ENCODE data around the gene RABGEF1. TPM values are rescaled to one million over a fixed set of nuclear protein-coding genes. Genes with fewer than 3 reads are reported as not detected.
"Not testable (repeated sequence)": the region's sequence is repeated elsewhere in the genome, so short reads cannot be mapped to it uniquely, and the experiment has no call there.

The RABGEF1 gene
- total RNA-seq, 2 donors from 2014 or later = 34.9 to 42.0 TPM

DNA sequence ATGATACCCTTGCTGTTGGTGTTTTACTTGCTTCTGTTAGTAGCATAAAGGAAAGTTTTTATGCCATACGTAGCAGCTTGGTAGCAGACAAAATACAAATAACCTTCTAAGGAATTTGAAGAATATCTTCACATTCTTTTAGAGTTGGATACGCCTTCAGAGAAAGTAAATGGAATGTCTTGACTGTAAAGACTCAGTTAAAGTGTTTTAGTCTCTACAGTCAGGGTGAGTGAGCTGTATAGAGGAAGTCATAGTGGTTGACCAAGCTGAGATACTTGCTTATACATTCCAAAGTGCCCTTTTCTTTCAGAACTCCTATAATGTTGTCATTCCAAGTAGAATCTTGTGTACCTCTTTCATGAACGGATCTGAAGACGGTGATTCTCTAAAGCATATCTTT is 37.7 kb downstream of the RABGEF1 start:
- Histone ChIP-seq H3K4me1 (ENCODE audit: control insufficient read depth in 1 of 2, low read depth in 2 of 2) (no peaks in the 10 kb centered on the region), H3K27me3 (replicated peaks; ENCODE audit: insufficient read depth) (no peaks in the 10 kb centered on the region), H3K36me3 (peaks cover 25% of the 10 kb centered on the region), H3K4me3 (no peak overlapping the region), H3K27ac (no peak overlapping the region), H3K9me3 (no peaks in the 10 kb centered on the region)
- DNase-seq (ENCODE audit: low spot score) (no peak), ATAC-seq (ENCODE audit: insufficient number of reproducible peaks, low FRiP score, low read depth) (no peak)
- TF ChIP-seq, protein P1, sequence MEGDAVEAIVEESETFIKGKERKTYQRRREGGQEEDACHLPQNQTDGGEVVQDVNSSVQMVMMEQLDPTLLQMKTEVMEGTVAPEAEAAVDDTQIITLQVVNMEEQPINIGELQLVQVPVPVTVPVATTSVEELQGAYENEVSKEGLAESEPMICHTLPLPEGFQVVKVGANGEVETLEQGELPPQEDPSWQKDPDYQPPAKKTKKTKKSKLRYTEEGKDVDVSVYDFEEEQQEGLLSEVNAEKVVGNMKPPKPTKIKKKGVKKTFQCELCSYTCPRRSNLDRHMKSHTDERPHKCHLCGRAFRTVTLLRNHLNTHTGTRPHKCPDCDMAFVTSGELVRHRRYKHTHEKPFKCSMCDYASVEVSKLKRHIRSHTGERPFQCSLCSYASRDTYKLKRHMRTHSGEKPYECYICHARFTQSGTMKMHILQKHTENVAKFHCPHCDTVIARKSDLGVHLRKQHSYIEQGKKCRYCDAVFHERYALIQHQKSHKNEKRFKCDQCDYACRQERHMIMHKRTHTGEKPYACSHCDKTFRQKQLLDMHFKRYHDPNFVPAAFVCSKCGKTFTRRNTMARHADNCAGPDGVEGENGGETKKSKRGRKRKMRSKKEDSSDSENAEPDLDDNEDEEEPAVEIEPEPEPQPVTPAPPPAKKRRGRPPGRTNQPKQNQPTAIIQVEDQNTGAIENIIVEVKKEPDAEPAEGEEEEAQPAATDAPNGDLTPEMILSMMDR (IDR thresholded peaks at IDR 0.05) = no peak

GRCh38 chr7:66779669-66780409 is 39.3 kb downstream of the RABGEF1 start:
- no peaks in the 10 kb centered on the region for H3K9me3 ChIP-seq
- H3K36me3 ChIP-seq = peaks cover 19% of the 10 kb centered on the region
- H3K27ac ChIP-seq = no peak overlapping the region
- TF ChIP-seq, protein P1 (IDR thresholded peaks at IDR 0.05) = no peak
- DNase-seq (ENCODE audit: low spot score) = no peak
- H3K4me3 ChIP-seq = no peak overlapping the region
- ATAC-seq (ENCODE audit: insufficient number of reproducible peaks, low FRiP score, low read depth) = no peak
- H3K4me1 ChIP-seq (ENCODE audit: control insufficient read depth in 1 of 2, low read depth in 2 of 2) = no peaks in the 10 kb centered on the region
- H3K27me3 ChIP-seq (replicated peaks; ENCODE audit: insufficient read depth) = no peaks in the 10 kb centered on the region

- no peak overlapping the region for H3K27ac ChIP-seq
- ATAC-seq (ENCODE audit: insufficient number of reproducible peaks, low FRiP score, low read depth) (no peak), DNase-seq (ENCODE audit: low spot score) (no peak)
- H3K27me3 ChIP-seq (replicated peaks; ENCODE audit: insufficient read depth) = no peaks in the 10 kb centered on the region
- no peaks in the 10 kb centered on the region for H3K9me3 ChIP-seq
- TF ChIP-seq, protein P1 (IDR thresholded peaks at IDR 0.05) = no peak
- H3K36me3 ChIP-seq = peaks cover 6% of the 10 kb centered on the region
- H3K4me3 ChIP-seq = no peak overlapping the region
- no peaks in the 10 kb centered on the region for H3K4me1 ChIP-seq (ENCODE audit: control insufficient read depth in 1 of 2, low read depth in 2 of 2)
These were observed 41.0 kb downstream of the RABGEF1 start for GRCh38 chr7:66781408-66782090.

DNA sequence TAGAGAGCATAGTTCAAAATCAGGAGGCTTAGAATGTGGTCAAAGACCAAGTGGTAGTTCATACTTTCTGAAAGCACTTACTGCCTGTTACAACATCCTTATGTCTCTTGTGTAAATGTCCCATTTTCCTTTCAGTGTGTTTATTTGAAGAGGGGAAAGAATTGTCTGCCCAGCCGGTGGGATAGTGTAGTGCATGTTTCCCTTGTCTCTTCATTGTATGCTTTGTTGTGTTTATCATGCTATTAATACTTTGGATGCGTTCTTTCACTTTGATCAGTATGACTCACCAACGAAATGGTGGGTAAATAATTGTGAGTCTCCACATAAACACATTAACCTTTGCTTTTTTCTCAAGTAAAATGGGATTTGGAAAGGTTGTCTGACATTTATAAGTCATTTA is 42.3 kb downstream of the RABGEF1 start:
- H3K4me1 ChIP-seq (ENCODE audit: control insufficient read depth in 1 of 2, low read depth in 2 of 2); ATAC-seq (ENCODE audit: insufficient number of reproducible peaks, low FRiP score, low read depth); H3K4me3 ChIP-seq; H3K9me3 ChIP-seq; H3K36me3 ChIP-seq; H3K27me3 ChIP-seq (replicated peaks; ENCODE audit: insufficient read depth); DNase-seq (ENCODE audit: low spot score); H3K27ac ChIP-seq: not testable (repeated sequence)

- not testable (repeated sequence) for H3K27me3 ChIP-seq (replicated peaks; ENCODE audit: insufficient read depth); ATAC-seq (ENCODE audit: insufficient number of reproducible peaks, low FRiP score, low read depth); H3K4me1 ChIP-seq (ENCODE audit: control insufficient read depth in 1 of 2, low read depth in 2 of 2); H3K4me3 ChIP-seq; H3K27ac ChIP-seq; H3K9me3 ChIP-seq; H3K36me3 ChIP-seq; DNase-seq (ENCODE audit: low spot score)
These were observed 43.5 kb downstream of the RABGEF1 start for GRCh38 chr7:66783887-66784595.

DNA sequence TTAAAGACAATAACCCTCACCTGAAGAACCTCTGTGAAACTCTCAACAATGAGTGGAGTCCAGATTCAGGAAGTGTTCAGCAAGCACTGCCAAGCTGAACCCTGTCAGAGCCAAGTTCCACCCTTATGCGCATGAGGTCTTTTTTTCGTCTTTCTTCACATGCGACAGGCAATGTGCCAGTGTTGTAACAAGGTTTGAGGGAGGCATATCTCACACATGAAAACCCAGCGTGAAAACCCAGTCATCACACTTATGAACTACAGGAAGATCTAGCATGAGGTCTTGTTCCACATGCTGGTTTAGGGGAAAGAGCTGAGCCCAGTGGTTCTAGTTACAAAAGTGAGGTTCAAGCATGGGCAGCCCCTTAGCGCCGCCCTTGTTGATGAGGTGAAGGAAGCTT is 49.7 kb downstream of the RABGEF1 start:
- no peak for DNase-seq (ENCODE audit: low spot score)
- Histone ChIP-seq H3K4me1 (ENCODE audit: control insufficient read depth in 1 of 2, low read depth in 2 of 2) (no peaks in the 10 kb centered on the region), H3K9me3 (no peaks in the 10 kb centered on the region), H3K27ac (no peak overlapping the region), H3K36me3 (peaks cover 13% of the 10 kb centered on the region), H3K4me3 (no peak overlapping the region), H3K27me3 (replicated peaks; ENCODE audit: insufficient read depth) (no peaks in the 10 kb centered on the region)
- no peak for ATAC-seq (ENCODE audit: insufficient number of reproducible peaks, low FRiP score, low read depth)
- TF ChIP-seq, protein P1 (IDR thresholded peaks at IDR 0.05) = no peak
